Subcutaneous adipose tissue (tissue), 4 donors: Measurements from ENCODE around the gene MTCL1. TPM values are rescaled to one million over a fixed set of nuclear protein-coding genes. Genes with fewer than 3 reads are reported as not detected.

ENCODE experiments used
- total RNA-seq, 4 donors: library from RNA; depleted of rRNA; stranded (reverse); fragments of >200 nt; gene quantifications; one replicate each; pipeline ENCODE4 v1.1.0, GENCODE V29; 2016
- TF ChIP-seq, protein P1 (sequence below): fragments of 450-650 bp; IDR thresholded peaks from one replicate; pipeline ENCODE4 v1.5.1; 2016; ENCODE audit warnings: low read depth, mild to moderate bottlenecking, control low read depth, antibody characterized with exemption, moderate library complexity

The MTCL1 gene
- total RNA-seq, 4 donors from 2014 or later, result 1.5 to 5.9 (median 2.7) TPM

DNA sequence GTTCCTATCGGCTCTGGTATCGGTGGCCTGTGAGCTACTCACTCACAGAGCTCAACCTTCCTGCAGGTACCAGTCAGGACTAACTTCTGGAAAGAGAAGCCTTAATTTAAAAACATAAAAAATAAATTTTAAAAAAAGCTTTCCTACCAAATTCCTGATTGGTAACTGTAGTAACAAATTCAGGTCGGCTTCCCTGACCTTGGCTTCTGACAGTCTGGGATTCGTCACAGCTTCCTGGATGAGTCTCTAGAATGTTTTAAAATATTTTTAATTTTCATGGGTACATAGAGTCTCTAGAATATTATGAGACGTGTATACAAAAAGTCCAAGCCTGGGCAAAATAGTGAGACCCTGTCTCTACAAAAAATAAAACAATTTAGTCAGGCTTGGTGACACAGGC, 45.0 kb upstream of the MTCL1 start:
- TF ChIP-seq, protein P1, sequence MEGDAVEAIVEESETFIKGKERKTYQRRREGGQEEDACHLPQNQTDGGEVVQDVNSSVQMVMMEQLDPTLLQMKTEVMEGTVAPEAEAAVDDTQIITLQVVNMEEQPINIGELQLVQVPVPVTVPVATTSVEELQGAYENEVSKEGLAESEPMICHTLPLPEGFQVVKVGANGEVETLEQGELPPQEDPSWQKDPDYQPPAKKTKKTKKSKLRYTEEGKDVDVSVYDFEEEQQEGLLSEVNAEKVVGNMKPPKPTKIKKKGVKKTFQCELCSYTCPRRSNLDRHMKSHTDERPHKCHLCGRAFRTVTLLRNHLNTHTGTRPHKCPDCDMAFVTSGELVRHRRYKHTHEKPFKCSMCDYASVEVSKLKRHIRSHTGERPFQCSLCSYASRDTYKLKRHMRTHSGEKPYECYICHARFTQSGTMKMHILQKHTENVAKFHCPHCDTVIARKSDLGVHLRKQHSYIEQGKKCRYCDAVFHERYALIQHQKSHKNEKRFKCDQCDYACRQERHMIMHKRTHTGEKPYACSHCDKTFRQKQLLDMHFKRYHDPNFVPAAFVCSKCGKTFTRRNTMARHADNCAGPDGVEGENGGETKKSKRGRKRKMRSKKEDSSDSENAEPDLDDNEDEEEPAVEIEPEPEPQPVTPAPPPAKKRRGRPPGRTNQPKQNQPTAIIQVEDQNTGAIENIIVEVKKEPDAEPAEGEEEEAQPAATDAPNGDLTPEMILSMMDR, result no peak

GRCh38 chr18:8661754-8662559, 43.4 kb upstream of the MTCL1 start:
- TF ChIP-seq, protein P1, result no peak

DNA sequence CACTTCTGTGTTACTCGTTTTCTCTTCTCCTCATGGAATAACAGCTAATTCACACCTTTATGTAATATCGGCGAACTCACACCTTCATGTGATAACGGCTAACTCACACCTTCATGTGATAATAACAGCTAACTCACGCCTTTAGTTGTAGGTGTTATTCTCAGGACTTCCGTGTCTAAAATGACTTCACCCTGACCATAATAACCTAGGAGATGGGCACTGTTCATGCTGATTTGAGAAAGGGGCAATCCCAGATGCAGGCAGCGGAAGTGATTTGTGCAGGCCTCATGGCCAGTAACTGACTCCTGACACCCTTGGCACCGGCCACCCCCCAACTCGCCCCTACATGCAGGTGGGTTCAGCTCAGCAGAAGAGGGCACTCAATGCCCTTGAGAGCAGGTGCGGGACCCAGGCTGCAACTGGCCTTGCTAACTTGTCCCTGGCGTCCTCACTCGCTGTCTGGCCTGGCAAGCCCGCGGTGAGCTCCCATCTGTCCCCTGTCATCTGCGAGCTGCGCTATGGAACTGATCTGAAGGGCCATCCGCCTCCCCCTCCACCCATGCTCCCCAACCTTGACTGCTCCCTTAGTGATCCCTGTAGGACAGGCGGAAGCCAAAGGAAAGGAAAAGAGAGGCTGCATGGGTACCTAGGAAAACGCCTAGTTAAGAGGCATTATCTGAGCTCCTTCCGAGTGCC, 42.6 kb upstream of the MTCL1 start:
- TF ChIP-seq, protein P1, result no peak

- TF ChIP-seq, protein P1, result no peak
Observed at GRCh38 chr18:8667846-8668245, 37.5 kb upstream of the MTCL1 start.

- TF ChIP-seq, protein P1, result no peak
Observed at GRCh38 chr18:8668381-8668780, 37.0 kb upstream of the MTCL1 start.

- TF ChIP-seq, protein P1, result no peak
Observed at GRCh38 chr18:8669571-8669970, 35.8 kb upstream of the MTCL1 start.
